Activated CD4-positive, alpha-beta T cell treated with anti-CD3 and anti-CD28 coated beads, Interleukin-2, amount 50 U/mL, for 4 hours (primary cell): ENCODE measurements around the gene ADCY4.
A peak's percentile ranks its signal among the peaks of the same experiment; 100 is the strongest.

ENCODE experiments used
- DNase-seq, 2 experiments: peaks; one replicate each; pipeline ENCODE4 v3.0.0-alpha.2; 2020

Gene ADCY4

DNA sequence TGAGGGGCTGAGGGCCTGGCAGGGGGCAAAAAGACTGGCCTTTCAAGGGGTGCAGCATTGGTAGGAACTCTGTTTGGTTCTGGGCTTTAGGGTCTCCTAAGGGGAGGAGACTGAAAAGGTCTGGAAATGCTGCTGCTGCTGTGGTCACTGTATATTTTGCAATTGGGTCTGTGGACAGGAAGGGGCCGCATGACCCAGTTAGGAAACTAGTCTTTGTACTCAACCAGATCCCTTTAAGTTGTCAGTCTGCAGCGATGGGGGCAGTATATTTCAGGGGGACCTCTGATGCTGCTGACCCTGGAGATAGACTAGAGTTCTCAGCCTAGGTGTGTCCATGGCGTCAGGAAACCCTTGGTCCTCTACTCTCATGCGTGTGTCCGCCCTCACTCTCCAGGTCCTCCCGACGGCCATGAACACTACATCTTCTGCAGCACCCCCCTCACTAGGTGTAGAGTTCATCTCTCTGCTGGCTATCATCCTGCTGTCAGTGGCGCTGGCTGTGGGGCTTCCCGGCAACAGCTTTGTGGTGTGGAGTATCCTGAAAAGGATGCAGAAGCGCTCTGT is 19.5 kb downstream of the ADCY4 start:
- DNase-seq = no peak

DNA sequence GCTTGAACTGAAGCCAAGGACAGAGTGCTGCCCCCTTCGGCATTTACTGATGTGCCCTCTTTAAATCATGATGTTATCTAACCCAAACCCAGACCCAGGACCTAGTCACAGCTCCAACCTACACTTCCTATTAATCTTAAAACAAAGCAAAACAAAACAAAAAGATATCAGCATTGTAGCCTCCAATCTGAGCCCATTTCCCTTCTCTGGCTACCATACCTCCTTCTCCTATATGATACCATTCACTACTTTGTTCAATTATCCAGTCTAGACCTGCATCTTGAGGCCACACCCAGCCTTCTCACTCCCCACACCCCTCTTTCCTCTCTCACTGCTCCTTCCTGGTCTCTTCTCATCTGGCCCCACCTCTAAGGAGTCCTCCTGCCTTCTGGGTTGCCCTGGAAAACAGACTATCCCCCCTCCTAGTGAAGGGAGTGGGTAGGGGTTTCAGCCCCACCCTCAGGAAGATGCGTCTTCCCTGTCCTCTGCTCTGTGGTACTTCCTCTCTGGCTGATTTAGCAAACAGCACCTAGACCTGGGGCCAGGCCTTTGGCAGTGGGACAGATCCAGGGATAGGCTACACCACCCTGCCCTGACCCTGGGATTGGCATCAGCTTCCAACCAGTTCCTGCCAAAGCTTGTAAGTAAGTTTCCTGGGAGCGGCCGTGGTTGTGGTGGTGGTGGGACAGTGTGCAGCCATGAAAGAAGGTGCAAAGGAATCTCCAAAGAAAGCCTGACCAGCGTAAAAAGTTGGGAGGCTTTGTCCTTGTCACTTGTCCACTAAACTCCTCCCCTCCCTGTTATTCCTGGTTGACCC is 20.3 kb downstream of the ADCY4 start:
- DNase-seq = no peak

DNA sequence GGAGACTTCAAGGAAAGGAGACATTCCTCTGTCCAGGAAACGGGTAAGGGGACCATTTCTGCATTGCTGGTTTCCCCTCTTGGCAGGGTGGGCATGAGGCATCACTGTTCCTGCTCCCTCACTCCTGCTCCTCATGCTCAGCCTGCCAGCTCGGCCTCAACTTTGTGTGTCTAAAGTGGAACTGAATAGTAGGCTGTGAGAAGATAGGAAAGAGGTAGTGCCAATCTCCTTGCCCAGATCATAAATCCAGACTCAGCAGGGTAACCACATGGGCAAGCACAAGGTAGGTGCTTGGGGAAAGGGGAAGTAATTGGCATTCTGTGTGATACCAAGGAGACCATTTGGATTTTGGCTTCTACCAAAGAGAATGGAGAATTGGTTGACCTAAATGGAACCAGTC is 21.0 kb downstream of the ADCY4 start:
- DNase-seq = no peak

- DNase-seq = no peak
Observed at GRCh38 chr14:24312736-24313507, 21.9 kb downstream of the ADCY4 start.

DNA sequence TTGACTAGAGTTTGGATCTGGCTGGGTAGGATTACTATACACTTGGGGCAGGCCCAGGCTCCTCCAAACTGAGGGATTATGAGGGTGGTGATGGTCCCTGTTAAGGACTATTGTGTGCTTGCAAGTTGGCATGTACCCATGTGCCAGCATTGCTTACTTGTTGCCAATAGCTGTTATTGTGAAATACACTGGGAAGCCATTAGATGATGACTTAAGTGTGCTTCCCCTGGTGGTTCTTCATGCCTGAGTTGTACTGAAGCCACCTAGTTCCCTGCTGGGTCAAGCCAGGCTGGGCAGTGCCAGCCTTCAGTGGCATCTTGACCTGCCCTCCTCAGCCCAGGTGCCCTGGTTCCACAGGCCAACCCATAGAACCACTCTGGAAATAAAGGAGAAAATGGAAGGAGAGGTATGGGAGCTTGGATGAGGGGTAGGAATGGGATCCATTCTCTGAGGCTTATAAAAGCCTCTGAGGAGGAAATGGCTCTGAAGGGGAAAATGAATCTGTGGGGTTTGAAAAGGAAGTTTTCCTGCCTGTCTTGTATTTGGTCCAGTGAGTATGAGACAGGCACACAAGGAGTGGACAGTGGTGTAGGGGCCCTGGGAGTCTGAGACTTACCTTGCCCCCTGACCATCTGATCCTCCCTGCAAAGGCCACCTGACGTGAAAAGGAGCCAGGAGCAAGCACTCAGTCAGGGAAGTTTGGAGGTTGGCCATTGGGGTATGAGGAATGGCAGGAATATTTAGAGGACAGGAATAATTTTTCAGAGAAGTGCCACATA is 22.8 kb downstream of the ADCY4 start:
- DNase-seq = no peak

DNA sequence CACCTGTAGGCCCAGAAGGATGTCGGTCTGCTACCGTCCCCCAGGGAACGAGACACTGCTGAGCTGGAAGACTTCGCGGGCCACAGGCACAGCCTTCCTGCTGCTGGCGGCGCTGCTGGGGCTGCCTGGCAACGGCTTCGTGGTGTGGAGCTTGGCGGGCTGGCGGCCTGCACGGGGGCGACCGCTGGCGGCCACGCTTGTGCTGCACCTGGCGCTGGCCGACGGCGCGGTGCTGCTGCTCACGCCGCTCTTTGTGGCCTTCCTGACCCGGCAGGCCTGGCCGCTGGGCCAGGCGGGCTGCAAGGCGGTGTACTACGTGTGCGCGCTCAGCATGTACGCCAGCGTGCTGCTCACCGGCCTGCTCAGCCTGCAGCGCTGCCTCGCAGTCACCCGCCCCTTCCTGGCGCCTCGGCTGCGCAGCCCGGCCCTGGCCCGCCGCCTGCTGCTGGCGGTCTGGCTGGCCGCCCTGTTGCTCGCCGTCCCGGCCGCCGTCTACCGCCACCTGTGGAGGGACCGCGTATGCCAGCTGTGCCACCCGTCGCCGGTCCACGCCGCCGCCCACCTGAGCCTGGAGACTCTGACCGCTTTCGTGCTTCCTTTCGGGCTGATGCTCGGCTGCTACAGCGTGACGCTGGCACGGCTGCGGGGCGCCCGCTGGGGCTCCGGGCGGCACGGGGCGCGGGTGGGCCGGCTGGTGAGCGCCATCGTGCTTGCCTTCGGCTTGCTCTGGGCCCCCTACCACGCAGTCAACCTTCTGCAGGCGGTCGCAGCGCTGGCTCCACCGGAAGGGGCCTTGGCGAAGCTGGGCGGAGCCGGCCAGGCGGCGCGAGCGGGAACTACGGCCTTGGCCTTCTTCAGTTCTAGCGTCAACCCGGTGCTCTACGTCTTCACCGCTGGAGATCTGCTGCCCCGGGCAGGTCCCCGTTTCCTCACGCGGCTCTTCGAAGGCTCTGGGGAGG is 23.9 kb downstream of the ADCY4 start, which contains the start of gene LTB4R:
LTB4R (plus strand) TSS at position 857 of the 959 bp plus-strand sequence. CDS start 4,150 bp downstream, outside the sequence.
- DNase-seq = peak; percentile 40 to 49

DNA sequence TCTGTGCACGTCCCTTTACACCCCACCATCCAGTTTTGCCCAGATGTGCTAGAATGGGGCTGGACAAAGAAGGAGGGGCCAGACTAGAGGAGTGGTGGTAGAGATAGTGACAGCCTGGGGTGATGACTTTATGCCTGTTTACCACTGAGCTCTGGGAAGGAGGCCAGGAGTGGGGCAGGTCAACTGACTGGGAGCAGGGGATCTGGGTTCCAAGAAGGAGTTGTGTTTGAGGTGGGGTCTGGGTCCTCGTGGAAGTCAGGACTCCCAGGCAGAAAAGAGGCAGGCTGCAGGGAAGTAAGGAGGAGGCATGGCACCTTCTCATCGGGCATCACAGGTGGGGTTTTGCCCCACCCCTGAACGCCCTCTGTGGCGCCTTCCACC is 24.6 kb downstream of the ADCY4 start:
- no peak for DNase-seq

DNA sequence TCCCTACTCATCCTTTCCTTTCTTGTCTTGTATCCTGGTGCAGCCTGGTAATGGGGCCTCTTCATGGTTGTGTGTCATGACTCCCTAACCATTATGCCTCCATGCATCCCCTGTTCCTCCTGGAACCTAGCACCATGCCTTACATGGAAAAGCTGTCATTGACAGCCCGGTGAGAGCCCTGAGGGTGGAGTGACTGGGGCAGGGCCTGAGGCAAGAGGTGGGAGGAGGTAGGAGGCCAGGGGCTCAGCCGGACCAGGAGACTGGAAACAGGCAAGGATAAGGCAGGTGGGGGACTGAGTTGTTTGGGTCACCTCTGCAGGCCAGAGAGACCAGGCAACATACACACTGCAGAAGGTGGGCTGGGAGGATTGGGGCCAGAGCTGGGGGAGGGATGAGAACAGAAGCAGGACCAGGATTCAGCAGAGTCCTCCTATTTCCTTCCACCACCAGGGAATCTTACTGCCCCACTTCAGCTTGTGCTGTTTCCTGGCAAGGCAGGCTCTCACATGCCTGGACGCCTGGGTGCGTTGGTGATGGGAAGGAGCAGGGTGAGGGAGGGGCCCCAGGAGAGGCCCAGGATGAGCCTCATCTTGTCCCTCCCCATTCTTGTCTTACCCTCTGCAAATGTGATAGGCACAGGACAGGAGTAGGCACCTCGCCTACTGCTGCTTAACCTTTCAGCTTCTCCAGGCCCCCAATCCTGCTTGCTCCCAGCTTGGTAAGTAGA is 25.2 kb downstream of the ADCY4 start, which contains the start of gene LTB4R2:
LTB4R2 (plus strand) TSS at position 603 of the 727 bp plus-strand sequence. CDS start 525 bp downstream, outside the sequence.
- no peak for DNase-seq

DNA sequence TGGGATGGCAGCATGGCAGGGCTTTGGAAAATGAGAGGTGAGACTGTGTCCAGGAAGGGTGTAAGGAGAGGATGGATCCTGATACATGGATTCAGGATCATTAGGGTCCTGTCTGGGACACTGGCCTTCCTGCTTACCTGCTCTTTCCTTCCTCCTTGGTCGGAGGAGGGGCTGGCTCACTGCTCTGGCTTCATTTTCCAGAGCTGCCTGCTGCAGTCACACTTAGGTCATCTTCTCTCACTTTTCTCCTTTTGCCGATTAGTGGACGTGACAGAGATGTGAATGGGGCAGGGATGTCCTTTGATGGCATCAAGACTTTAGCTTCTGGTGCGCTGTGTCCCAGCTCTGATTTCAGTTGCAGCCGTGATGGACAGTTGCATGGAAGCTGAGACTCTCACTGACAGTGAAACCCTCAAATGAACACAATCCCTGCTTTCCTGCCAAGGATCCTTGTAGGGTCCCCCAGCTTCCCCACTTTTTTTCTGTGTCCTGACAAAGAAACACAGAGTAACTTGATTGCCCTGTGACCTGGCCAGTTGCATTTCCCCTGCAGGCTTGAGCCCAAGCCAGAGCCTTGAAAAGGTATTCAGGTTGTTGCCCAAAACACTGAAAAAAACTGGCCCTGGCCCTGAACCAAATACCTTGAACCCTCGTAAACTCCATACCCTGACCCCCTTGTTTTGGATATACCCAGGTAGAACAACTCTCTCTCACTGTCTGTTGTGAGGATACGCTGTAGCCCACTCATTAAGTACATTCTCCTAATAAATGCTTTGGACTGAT is 26.3 kb downstream of the ADCY4 start:
- DNase-seq = no peak

- DNase-seq = peak; percentile 48 to 55
Observed at GRCh38 chr14:24307575-24308341, 27.1 kb downstream of the ADCY4 start, which contains the start of gene CIDEB. Gene CIDEB (minus strand): TSS chr14:24307977. CDS start chr14:24307858, 119 bp downstream.

GRCh38 chr14:24307156-24307574 is 27.7 kb downstream of the ADCY4 start:
- no peak for DNase-seq

DNA sequence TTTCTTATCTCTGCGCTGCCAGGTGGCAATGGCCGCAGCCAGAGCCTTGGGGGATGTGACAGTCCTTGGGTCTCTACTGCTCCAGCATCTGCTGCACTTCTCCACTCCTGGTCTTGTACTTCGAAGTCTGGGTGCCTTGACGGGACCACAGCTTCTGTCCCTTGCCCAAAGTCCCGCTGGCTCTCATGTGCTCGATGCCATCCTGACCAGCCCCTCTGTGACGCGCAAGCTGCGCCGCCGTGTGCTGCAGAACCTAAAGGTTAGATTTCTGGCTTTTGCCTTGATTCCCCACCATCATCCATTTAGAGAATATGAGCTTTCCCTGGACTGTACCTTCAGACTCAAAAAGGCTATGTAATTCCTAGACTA is 30.9 kb downstream of the ADCY4 start:
- DNase-seq = no peak

- no peak for DNase-seq
Observed at GRCh38 chr14:24300326-24300980, 34.4 kb downstream of the ADCY4 start.

DNA sequence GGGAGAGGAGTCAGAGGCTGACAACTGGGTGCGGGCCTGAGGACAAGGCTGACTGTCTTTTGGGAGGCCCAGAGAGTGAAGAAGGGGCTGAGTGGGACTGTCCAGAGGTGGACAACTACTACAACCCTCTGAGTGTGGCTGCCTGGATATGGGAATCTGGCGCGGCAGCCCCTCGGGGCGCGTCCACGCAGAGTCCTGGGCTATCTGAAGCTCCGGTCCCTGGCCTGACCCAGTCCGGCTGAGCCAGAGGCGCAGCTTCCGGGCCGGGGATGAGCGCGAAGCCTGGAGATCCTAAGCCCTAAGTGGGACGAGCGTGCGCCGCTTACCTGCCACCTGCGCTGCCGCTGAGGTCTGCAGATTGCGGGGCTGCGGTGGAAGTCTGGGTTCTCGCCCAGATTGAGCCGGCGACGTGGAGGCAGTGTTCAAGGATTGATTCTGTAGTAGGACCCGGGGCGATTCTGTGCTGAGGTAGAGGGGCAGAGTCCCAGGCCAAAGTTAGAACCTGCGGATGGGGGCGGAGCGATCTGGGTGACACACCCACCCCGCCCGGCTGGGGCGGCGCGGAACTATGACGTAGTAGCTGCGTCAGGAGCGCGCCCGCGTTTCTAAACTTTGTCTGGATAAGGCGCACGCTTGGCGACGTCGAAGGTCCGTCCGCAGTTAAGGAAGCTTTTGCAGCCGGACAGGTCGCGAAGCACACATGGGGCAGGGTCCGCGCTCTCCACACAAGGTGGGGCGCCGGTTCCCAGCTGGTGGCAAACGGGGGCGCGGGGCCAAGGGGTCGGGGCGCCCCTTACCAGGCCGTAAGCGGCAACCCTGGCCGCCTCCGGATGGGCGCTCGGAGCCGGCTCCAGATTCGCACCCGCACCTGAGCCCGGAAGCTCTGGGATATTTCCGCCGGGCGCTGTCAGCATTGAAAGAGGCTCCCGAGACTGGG is 35.3 kb downstream of the ADCY4 start, which contains the start of the genes DHRS1 and NOP9:
DHRS1 (minus strand) TSS at position 526 of the 937 bp plus-strand sequence. CDS start 674 bp downstream, outside the sequence.
NOP9 (plus strand) TSS at position 596 of the 937 bp plus-strand sequence; CDS start at position 701, 105 bp downstream.
- DNase-seq = peak; percentile 88 to 89

DNA sequence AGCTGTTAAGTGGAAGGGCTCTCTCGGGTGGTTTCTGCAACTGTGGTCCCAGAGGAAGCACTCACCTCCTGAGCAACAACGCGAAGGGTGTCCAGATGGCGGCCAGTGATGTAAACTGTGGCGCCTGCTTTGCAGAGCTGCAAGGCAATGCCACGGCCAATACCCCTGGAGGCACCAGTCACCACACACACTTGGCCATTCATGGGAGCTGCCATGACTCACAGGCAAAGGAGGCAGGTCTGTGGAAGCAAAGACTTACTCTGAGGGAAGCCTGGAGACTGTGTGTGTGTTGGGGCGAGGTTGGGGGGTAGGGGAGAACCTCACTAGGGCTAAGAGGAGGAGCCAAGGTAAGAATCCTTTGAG is 36.0 kb downstream of the ADCY4 start:
- DNase-seq = no peak

GRCh38 chr14:24297190-24297964 is 37.5 kb downstream of the ADCY4 start:
- no peak for DNase-seq
